ENCODE data around the gene OTULIN. TPM values are rescaled to one million over a fixed set of nuclear protein-coding genes. Genes with fewer than 3 reads are reported as not detected.

Gene OTULIN
- total and polyA plus RNA-seq, 11 donors = 7.6 to 42.0 (median 27.1) TPM

- ATAC-seq (peak; percentile 11 to 54 (median 43)), DNase-seq (no peak)
- Histone ChIP-seq H3K27ac (peak overlapping the region in 10 of 12 donors; percentile 30 to 87 (median 75)), H3K4me3 (no peak overlapping the region), H3K4me1 (peaks cover 0 to 59% (median 23%) of the 10 kb centered on the region in 12 donors), H3K36me3 (peaks cover 6 to 90% (median 74%) of the 10 kb centered on the region in 9 donors), H3K9me3 (peaks cover 0 to 10% (median 4%) of the 10 kb centered on the region in 12 donors), H3K27me3 (no peaks in the 10 kb centered on the region)
- 28 to 43% (median 37%) methylated on average over 6 of the region's 6 CpGs for WGBS, 4 donors
- intact Hi-C loops (cut with DNase I) = loop anchor here in 8 of 10 donors (2.0 to 5.0 kb wide), 6 partner anchors 42 to 329 kb away; partner anchors contain the start of gene ANKH (in 2 of the 8)
- TF ChIP-seq CTCF (IDR thresholded peaks at IDR 0.05) (peak; percentile 31 to 75 (median 58)), POLR2A (IDR thresholded peaks at IDR 0.05) (no peak)
These were observed 21.2 kb downstream of the OTULIN start for GRCh38 chr5:14685757-14686156.

- no peaks in the 10 kb centered on the region for H3K27me3 ChIP-seq
- H3K9me3 ChIP-seq = peaks cover 0 to 11% (median 4%) of the 10 kb centered on the region in 12 donors
- no peak for TF ChIP-seq CTCF (IDR thresholded peaks at IDR 0.05)
- intact Hi-C loops (cut with DNase I) = loop anchor here in 7 of 10 donors (2.0 to 5.0 kb wide), 4 partner anchors 41 to 326 kb away; partner anchors contain the start of gene ANKH (in 2 of the 7)
- peak overlapping the region in 9 of 12 donors; percentile 17 to 82 (median 70) for H3K27ac ChIP-seq
- DNase-seq (no peak), ATAC-seq (no peak)
- H3K36me3 ChIP-seq = peaks cover 6 to 90% (median 74%) of the 10 kb centered on the region in 9 donors
- H3K4me1 ChIP-seq = peaks cover 0 to 51% (median 21%) of the 10 kb centered on the region in 12 donors
- no peak overlapping the region for H3K4me3 ChIP-seq
These were observed 22.0 kb downstream of the OTULIN start for GRCh38 chr5:14686517-14686916.

GRCh38 chr5:14687023-14687665 is 22.6 kb downstream of the OTULIN start:
- Histone ChIP-seq H3K4me3 (no peak overlapping the region), H3K9me3 (peaks cover 0 to 11% (median 4%) of the 10 kb centered on the region in 12 donors), H3K36me3 (peaks cover 6 to 90% (median 74%) of the 10 kb centered on the region in 9 donors), H3K4me1 (peaks cover 0 to 46% (median 20%) of the 10 kb centered on the region in 12 donors), H3K27ac (peak overlapping the region in 9 of 12 donors; percentile 17 to 82 (median 70)), H3K27me3 (no peaks in the 10 kb centered on the region)
- intact Hi-C loops (cut with DNase I) = loop anchor here in 7 of 10 donors (2.0 to 5.0 kb wide), 4 partner anchors 40 to 325 kb away; partner anchors contain the start of gene ANKH (in 2 of the 7)
- DNase-seq (peak in 3 of 5 donors; percentile 54 to 63 (median 62)), ATAC-seq (peak; percentile 68 to 85 (median 78))
- WGBS, 4 donors = 36 to 53% (median 42%) methylated on average over 3 to 4 of the region's 4 CpGs
- TF ChIP-seq CTCF (IDR thresholded peaks at IDR 0.05) (peak in 4 of 12 donors; percentile 15 to 36 (median 24)), POLR2A (IDR thresholded peaks at IDR 0.05) (no peak)

GRCh38 chr5:14693070-14693469 is 28.6 kb downstream of the OTULIN start:
- peaks cover 6 to 100% (median 95%) of the 10 kb centered on the region in 9 donors for H3K36me3 ChIP-seq
- H3K4me1 ChIP-seq = peaks cover 0 to 17% (median 0%) of the 10 kb centered on the region in 12 donors
- H3K4me3 ChIP-seq = no peak overlapping the region
- ATAC-seq = no peak
- H3K9me3 ChIP-seq = peaks cover 0 to 11% (median 4%) of the 10 kb centered on the region in 12 donors
- intact Hi-C loops (cut with DNase I) = no loop called here
- no peak for DNase-seq
- WGBS, 4 donors = 94 to 98% (median 96%) methylated on average over 5 of the region's 5 CpGs
- no peak for TF ChIP-seq POLR2A (IDR thresholded peaks at IDR 0.05)
- no peak for TF ChIP-seq CTCF (IDR thresholded peaks at IDR 0.05)
- no peak overlapping the region for H3K27ac ChIP-seq
- H3K27me3 ChIP-seq = no peaks in the 10 kb centered on the region
